Fibroblast of skin of scalp (primary cell): ENCODE measurements around the gene BARD1.
"Not testable (repeated sequence)": the region's sequence is repeated elsewhere in the genome, so short reads cannot be mapped to it uniquely, and the experiment has no call there.

ENCODE experiments used
- DNase-seq: peaks from one replicate; pipeline ENCODE4 v3.0.0-alpha.2; 2013

BARD1 gene

GRCh38 chr2:214765180-214765579, 44.3 kb downstream of the BARD1 start:
- no peak for DNase-seq

DNA sequence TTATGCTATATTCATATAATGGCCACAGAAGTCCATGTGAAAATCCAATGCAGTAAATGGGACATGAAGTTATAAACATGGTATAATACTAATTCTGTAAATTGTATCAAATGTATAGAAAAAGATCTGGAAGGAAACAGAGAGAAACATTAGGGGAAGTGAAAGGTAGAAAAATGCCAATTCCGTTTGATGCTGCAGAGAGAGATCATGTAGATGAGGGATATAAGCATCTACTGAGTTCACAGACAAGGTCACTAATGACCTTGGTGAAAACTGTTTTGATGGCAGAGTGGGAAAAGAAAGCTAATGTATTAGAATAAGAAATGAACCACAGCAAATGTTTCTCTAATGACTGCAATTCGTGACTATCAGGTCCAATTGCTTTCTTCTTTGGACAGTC, 56.0 kb downstream of the BARD1 start:
- DNase-seq = no peak

- no peak for DNase-seq
Observed at GRCh38 chr2:214750529-214750928, 59.0 kb downstream of the BARD1 start.

DNA sequence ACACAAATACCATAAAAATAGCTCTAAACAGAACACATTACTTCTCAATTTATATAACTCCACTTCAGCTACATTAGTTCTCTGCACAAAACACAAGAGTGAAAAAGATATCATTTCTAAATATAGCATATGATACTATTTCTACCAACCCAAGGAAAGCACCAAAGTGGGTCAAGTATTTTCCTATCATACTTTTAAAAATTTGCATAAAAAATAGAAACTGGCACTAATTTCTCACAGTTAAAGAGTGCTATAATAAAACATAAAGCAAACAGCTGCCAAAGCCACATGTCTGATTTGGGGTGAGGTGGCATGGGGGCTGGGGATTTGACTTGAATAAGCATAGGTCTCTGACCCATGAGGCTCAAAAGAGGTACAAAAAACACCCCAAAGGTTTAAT, 61.5 kb downstream of the BARD1 start:
- no peak for DNase-seq

DNA sequence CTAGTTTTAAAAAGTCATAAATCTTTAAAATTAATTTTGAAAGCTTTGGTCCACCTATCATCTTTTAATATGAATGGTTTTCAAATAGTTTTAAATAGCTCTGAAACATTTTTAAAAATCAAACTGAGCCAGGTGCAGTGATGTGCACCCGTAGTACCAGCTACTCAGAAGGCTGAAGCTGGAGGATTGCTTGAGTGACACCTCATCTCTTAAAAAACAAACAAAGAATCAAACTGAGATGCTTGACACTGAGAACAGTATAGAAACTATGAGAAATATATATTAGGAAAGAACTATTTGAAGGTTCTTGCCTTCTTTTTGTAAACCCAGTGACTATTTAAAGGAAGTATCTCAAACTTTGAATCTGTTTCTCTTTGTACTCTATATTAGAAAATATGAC, 67.4 kb downstream of the BARD1 start:
- no peak for DNase-seq

DNA sequence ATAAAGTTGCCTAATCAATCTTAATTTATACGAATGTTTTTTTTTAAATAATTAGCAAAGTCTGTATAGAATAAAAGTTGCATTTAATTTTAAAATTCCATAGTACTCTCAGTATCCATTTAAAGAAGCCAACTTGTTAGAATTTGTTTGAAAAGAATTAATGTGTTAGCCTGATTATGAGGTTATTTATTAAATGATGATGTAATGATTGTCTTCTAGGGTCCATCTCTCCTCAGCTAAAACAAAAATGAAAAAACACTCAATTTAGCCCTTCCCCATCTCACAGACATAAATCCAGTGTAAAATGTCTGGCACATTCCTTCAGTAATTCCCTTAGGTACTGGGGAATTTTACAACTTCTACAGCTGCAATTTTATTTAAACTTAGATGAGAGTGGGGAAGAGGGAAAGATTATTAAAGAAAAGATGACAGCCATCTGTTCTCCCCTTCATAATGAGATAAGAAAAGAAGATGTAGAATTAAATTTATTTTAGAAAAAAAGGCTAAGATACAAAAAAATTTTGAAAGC, 68.6 kb downstream of the BARD1 start:
- peak; percentile 30 for DNase-seq

- DNase-seq = no peak
Observed at GRCh38 chr2:214737188-214737587, 72.3 kb downstream of the BARD1 start.

DNA sequence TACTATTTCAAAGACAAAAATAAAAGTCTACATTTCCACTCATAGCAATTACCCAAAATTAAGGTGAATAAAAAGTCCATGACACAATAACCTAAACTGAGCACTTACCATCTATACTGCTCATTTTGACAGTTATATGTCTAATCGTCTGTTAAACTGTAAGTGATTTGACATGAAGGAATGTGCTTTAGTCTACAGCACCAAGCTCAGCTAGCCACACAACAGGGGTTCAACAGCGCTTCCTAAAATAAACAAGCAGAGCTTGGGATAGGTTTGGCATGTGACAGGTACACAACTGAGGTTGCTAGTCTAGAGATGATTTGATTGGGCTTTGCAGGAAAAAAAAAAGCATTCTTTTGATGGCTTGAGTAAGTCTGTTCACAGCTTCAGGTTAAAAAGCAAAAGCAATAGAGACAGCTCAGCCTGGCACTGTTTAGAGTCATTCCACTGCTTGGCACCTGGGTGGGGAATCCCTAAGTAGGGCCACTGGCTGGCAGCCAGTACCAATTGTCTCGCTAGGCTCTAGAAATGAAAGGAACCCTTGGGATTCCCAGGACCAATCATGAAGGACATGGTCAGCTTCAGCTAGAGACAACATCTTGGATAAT, 78.6 kb downstream of the BARD1 start:
- no peak for DNase-seq

GRCh38 chr2:214730248-214730647, 79.2 kb downstream of the BARD1 start:
- no peak for DNase-seq

GRCh38 chr2:214724741-214725140, 84.7 kb downstream of the BARD1 start:
- DNase-seq = no peak

GRCh38 chr2:214717837-214718236, 91.6 kb downstream of the BARD1 start:
- DNase-seq = not testable (repeated sequence)

- DNase-seq = no peak
Observed at GRCh38 chr2:214716811-214717560, 92.5 kb downstream of the BARD1 start.

DNA sequence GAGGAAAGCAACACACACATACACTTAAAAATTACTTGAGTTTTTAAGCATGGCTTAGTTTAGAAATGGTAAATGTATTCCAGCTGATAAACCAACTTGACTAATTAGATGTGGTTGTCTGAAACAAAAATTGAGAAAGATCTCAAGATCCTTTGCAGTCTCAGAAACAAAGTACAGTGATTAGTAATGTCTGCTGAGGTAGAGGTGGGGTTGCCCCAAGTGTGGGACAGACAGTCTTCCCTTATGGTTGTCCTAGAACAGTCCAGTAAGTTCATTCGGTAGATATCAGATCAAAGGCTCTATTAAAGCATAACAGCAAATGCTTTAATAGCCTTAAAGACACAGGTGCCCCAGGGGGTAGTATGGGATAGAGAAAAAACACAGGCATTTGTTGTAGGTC, 94.5 kb downstream of the BARD1 start:
- DNase-seq = no peak

DNA sequence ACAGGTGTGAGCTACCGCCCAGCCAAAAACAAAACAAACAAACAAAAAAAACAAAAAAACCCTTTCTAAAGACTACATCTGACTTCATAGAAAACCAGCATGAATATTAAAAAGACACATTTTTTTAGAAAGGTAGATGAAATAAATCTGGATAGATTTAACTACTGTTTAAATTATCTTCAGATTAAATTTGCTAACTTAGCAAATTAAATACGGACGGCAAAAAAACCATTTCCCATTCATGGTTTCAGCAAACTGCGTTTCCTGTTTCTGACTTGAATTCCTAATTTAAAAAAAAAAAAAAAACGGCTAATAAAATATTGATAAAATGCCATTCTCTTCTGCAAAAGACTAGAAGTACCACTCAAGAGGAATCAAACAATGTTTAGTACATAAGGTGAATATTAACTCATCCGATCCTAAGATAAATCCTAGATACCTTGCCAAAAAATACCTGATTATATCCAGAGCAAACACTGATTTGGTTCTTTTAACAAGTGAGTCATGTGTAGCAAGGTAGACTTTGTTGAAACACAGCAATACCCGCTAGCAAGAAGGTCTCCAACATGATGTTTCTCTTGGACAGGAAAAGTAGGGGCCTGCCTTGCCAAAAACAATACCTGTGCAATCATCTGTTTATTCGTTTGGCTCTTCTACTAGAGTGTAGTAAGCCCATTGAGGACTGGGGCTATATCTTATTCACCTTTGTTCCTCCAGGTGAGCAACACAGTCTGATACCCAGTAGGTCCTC, 96.2 kb downstream of the BARD1 start:
- DNase-seq = no peak

DNA sequence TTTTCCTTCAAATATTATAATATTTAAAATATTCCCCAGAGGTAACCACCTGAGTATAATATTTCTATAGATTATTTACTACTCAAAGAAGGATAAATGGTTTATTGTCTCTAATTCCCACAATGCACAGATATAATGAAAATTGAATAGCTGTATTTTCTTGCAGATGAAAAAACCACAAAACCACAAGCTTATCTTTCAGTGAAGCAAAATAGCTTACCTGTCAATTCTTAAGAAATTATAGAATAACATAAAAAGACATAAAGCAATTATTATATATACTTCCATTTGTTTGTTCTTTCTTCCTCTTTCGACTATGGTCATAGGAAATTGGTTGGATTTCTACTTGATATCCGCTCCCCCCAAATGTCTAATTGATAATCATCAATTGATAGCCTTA, 98.8 kb downstream of the BARD1 start:
- DNase-seq = no peak

DNA sequence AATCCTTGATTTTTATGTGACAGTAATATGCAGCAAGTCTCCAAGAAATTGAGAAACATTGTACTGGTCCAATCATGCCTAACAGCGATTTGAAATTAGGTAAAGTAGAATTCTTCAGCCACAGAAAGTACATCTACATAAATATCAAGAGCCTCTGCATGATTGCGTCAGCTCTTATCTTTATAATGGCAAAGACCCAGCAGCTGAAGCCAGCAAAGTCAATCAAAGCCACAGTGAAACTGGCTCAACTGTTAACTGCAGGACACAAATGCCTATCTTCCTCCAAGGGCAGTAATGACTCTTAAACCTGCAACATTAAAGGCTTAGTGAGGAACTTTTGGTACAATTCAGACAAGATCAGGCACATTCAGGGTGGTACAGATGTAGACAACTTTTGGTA, 102.5 kb downstream of the BARD1 start:
- DNase-seq = no peak

GRCh38 chr2:214699236-214699635, 110.2 kb downstream of the BARD1 start:
- no peak for DNase-seq

DNA sequence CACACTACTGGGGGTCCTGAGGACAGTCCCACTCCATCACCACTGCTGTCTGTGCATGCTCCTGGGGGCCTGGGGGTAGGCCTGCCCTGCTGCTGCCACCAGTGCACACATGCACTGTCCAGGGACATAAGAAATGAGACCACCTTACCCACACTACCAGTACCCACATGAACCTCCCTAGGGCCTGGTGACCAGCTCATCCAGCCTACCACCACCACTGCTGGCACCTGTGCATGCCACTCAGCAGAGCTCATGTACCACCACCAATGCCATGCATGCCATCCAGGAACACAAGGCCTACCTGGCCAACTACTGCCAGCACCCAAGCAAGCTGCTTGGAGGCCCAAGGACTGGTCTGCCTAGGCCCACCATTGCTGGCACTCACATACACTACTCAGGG, 112.8 kb downstream of the BARD1 start:
- no peak for DNase-seq

DNA sequence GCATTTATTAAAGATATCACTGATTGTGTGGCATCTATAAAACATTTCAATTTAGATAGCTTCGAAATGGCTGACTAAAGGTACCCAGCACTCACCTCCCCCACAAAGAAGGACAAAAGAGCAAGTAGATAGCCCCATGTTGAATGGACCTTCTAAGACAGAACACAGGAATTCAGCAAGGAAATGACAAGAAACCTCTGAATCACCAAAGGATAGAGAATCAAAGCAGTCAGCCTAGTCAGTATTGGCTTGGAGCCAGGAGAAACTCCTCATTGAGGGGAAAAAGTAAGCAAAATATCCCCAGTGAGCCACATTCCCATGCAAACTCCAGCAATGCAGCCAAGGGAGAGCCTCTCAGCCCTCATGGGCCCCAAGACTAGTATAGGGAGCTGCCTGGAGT, 113.7 kb downstream of the BARD1 start:
- DNase-seq = no peak

GRCh38 chr2:214683557-214683956, 125.9 kb downstream of the BARD1 start:
- DNase-seq = not testable (repeated sequence)

DNA sequence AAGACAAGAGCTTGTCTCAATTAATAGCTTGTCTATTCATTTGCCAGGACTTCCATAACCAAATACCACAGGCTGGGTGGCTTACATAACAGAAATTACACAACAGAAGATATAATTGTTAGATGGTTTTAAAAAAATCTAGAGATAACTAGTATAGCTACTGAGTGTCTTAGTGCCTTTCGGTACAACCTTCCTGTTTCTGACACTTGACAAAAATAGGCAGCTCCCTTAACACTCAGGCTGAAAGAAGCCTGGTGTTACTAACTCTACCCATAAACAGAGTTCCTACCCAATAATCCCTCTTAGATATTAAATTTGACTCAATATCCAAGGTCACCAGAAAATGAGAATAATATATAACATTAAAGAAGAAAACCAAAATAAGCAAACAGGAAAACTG, 129.7 kb downstream of the BARD1 start:
- DNase-seq = no peak

- no peak for DNase-seq
Observed at GRCh38 chr2:214676421-214677089, 132.9 kb downstream of the BARD1 start.
